CD4-positive, alpha-beta T cell treated with Interleukin-21 for 1 hour (primary cell): Measurements from ENCODE around the gene SHOX.
"Not testable (repeated sequence)": the region's sequence is repeated elsewhere in the genome, so short reads cannot be mapped to it uniquely, and the experiment has no call there.

Experiments
- DNase-seq: peaks from one replicate; pipeline ENCODE4 v3.0.0-alpha.2; 2020

The SHOX gene

DNA sequence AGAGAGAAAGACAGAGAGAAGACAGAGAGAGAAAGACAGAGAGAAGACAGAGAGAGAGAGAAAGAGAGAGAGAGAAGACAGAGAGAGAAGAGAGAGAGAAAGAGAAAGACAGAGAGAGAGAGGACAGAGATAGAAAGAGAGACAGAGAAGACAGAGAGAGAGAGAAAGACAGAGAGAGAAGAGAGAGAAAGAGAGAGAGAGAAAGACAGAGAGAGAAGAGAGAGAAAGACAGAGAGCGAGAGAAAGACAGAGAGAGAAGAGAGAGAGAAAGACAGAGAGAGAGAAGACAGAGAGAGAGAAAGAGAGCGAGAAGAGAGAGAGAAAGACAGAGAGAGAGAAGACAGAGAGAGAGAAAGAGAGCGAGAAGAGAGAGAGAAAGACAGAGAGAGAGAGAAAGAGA, 7.8 kb upstream of the SHOX start:
- DNase-seq = not testable (repeated sequence)

DNA sequence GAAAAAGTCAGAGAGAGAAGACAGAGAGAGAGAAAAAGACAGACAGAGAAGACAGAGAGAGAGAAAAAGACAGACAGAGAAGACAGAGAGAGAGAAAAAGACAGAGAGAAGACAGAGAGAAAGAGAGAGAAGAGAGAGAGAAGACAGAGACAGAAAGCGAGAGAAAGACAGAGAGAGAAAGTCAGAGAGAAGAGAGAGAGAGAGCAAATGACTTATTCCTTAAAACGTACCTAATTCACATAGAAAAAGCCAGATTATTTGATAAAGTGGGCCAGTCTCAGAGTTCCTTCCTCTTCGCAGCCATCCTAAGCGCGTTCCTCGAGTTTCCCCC, 7.4 kb upstream of the SHOX start:
- no peak for DNase-seq

DNA sequence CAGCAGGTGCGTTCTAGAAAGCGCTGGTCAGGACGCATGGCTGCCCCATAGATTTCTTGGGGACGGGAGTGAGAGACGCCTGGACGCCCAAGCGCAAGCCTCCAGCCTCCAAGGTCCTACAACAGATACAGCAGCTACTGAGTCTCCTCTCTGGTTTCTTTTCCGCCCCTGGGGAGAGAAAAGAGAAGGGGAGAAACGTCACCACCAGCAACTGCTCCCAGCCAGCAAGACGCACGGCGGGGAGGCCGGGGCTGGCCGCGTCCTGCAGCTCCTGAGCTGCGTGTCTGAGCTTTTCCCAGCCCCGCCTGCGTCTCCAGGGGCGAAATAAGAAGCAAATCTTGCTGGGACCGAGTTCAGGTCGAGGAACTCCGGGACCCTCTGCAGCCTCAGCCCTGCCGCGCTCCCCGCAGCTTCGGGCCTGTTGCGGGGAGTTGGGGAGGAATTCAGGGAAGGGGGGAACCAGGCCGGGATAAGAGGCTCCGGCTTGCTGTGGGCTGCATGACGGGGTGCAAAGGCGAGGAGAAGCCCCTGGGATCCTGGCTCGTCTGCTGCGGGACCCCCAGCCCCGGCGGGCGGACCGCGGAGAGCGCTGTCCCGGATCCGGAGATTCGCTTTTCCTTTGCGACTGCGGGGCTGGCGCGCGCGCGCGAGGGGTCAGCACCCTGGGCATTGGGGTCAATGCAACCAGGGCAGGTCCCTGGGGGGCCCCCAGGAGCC, 6.8 kb upstream of the SHOX start:
- no peak for DNase-seq

DNA sequence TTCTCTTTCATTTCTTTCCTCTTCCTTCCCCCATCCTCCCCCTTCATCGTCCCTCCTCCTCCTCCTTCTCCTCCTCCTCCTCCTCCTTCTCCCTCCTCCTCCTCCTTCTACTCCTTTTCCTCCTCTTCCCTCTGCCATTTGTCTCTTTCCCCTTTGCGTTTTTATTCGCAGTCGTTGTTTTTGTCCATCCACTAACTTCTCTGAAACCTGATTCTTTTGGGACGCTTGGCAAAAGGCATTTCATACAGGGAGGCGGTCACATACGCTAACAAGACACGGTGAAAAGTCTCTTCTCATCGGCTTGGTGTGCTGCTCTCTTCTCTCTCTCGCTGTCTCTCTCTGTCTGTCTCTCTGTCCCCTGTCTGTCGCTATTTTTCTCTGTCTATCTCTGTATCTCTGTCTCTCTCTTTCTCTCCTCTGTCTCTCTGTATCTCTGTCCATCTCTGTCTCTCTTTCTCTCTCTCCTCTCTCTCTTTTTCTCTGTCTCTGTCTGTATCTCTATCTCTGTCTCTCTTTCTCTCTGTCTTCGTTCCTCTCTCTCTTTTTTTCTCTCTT, 5.4 kb upstream of the SHOX start:
- DNase-seq = no peak

DNA sequence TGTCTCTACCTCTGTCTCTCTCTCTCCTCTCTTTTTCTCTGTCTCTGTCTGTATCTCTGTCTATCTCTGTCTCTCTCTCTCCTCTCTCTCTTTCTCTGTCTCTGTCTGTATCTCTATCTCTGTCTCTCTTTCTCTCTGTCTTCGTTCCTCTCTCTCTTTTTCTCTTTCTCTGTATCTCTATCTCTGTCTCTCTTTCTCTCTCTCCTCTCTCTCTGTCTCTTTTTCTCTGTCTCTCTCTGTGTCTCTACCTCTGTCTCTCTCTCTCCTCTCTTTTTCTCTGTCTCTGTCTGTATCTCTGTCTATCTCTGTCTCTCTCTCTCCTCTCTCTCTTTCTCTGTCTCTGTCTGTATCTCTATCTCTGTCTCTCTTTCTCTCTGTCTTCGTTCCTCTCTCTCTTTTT, 4.5 kb upstream of the SHOX start:
- not testable (repeated sequence) for DNase-seq

DNA sequence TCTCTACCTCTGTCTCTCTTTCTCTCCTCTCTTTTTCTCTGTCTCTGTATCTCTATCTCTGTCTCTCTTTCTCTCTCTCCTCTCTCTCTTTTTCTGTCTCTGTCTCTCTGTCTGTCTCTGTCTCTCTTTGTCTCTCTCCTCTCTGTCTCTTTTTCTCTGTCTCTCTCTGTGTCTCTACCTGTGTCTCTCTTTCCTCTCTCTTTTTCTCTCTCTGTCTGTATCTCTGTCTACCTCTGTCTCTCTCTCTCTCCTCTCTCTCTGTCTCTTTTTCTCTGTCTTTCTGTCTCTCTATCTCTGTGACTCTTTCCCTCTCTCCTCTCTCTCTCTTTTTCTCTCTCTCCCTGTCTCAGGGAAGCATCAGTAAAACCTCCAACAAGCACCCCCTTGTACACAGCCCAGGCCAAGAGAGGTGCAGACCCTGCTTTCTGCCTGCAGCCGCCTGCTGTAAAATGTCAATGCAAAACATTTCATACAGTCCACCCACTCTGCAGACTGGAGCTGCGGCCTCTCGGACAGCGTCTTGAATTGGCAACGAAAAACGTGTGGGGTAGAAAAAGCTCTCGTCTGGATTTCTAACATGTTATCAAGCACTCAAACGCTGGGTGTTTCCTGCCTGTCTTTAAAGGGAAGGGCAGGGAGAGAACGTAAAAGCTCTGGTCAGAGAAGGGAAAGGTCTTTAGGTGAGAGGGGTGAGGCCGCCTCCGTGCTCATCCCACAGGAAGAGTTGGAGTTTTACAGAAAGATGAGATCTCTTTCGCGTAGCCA, 3.7 kb upstream of the SHOX start:
- no peak for DNase-seq

DNA sequence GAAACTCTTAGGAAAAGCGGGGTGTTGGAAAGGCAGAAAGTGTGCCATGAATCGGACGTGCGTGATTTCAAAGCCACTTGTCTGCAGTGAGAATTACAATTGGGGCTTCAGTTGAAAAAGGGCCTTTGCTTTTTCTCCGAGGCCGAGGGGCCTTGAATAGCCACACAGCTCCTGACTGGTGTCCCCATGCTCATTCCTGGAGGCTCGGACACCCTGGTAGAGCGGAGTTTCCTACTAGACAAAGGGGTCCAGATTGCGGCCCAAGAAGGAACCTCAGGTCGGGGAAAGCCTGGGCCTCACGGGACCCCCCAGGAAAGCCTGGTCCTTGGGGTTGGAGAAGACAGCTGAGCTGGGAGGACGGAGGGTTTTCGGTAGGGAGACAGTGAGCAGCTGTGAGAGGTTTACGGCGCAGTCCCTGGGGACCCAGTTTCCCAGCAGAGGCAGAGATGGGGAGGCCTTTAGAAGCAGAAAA, 3.0 kb upstream of the SHOX start:
- DNase-seq = no peak

DNA sequence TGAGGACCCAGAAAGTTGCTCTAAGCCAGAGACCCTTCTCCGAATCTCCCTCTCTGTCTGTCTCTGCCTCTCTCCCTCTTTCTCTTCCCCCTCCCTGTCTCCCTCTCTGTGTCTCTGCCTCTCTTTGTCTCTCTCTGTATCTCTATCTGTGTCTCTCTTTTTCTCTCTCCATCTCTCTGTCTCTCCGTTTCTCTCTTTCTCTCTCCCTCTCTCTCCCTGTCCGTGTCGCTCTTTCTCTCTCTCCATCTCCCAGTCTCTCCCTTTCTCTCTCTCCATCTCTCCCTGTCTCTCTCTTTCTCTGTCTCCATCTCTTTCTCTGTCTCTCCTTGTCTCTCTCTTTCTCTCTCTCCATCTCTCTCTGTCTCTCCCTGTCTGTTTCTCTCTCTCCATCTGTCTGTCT, 2.6 kb upstream of the SHOX start:
- no peak for DNase-seq

DNA sequence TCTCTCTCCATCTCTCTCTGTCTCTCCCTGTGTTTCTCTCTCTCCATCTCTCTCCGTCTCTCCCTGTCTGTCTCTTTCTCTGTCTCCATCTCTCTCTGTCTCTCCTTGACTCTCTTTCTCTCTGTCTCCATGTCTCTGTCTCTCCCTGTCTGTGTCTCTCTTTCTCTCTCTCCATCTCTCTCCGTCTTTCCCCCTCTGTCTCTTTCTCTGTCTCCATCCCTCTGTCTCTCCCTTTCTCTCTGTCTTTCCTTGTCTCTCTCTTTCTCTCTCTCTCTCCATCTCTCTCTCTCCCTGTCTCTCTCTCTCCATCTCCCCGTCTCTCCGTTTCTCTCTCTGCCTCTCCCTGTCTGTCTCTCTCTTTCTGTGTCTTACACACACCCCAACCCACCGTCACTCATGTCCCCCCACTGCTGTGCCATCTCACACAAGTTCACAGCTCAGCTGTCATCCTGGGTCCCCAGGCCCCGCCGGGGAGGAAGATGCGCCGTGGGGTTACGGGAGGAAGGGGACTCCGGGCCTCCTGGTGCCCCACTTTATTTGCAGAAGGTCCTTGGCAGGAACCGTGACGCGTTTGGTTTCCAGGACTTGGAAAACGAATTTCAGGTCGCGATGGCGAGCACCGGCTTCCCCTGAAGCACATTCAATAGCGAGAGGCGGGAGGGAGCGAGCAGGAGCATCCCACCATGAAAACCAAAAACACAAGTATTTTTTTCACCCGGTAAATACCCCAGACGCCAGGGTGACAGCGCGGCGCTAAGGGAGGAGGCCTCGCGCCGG, 1.2 kb upstream of the SHOX start:
- no peak for DNase-seq

DNA sequence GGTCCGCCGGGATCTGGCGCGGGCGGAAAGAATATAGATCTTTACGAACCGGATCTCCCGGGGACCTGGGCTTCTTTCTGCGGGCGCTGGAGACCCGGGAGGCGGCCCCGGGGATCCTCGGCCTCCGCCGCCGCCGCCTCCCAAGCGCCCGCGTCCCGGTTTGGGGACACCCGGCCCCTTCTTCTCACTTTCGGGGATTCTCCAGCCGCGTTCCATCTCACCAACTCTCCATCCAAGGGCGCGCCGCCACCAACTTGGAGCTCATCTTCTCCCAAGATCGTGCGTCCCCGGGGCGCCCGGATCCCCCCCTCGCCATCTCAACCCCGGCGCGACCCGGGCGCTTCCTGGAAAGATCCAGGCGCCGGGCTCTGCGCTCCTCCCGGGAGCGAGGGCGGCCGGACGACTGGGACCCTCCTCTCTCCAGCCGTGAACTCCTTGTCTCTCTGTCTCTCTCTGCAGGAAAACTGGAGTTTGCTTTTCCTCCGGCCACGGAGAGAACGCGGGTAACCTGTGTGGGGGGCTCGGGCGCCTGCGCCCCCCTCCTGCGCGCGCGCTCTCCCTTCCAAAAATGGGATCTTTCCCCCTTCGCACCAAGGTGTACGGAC, 482 bp upstream of the SHOX start:
- DNase-seq = no peak

DNA sequence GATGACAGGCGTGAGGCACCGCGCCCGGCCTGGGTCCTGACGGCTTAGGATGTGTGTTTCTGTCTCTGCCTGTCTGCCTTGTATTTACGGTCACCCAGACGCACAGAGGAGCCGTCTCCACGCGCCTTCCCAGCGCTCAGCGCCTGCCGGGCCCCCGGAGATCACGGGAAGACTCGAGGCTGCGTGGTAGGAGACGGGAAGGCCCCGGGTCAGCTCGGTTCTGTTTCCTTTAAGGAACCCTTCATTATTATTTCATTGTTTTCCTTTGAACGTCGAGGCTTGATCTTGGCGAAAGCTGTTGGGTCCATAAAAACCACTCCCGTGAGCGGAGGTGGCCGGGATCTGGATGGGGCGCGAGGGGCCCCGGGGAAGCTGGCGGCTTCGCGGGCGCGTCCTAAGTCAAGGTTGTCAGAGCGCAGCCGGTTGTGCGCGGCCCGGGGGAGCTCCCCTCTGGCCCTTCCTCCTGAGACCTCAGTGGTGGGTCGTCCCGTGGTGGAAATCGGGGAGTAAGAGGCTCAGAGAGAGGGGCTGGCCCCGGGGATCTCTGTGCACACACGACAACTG, 1.3 kb downstream of the SHOX start:
- no peak for DNase-seq

DNA sequence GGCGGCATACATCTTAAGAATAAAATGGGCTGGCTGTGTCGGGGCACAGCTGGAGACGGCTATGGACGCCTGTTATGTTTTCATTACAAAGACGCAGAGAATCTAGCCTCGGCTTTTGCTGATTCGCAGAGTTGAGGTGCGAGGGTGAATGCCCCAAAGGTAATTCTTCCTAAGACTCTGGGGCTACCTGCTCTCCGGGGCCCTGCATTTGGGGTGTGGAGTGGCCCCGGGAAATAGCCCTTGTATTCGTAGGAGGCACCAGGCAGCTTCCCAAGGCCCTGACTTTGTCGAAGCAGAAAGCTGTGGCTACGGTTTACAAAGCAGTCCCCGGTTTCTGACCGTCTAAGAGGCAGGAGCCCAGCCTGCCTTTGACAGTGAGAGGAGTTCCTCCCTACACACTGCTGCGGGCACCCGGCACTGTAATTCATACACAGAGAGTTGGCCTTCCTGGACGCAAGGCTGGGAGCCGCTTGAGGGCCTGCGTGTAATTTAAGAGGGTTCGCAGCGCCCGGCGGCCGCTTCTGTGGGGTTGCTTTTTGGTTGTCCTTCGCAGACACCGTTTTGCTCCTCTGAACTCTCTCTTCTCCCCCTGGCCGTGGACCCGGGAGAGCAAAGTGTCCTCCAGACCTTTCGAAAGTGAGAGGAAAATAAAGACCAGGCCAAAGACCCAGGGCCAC, 1.9 kb downstream of the SHOX start:
- DNase-seq = no peak

DNA sequence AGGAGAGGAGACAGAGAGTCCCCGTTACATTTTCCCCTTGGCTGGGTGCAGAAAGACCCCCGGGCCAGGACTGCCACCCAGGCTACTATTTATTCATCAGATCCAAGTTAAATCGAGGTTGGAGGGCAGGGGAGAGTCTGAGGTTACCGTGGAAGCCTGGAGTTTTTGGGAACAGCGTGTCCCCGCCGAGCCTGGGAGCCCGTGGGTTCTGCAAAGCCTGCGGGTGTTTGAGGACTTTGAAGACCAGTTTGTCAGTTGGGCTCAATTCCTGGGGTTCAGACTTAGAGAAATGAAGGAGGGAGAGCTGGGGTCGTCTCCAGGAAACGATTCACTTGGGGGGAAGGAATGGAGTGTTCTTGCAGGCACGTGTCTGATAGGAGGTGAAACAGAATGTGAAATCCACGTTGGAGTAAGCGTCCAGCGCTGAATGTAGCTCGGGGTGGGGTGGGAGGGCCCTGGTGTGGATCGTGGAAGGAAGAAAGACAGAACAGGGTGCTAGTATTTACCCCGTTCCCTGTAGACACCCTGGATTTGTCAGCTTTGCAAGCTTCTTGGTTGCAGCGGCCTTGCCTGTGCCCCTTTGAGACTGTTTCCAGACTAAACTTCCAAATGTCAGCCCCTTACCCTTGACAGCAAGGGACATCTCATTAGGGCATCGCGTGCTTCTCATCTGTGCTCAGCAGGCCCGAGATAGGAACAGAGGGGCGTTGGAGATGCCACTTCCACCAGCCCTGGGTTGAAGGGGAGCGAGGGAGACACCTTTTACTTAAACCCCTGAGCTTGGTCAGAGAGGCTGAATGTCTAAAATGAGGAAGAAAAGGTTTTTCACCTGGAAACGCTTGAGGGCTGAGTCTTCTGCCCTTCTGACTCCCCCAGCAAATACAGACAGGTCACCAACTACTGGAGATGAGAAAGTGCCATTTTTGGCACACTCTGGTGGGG, 2.7 kb downstream of the SHOX start:
- no peak for DNase-seq

DNA sequence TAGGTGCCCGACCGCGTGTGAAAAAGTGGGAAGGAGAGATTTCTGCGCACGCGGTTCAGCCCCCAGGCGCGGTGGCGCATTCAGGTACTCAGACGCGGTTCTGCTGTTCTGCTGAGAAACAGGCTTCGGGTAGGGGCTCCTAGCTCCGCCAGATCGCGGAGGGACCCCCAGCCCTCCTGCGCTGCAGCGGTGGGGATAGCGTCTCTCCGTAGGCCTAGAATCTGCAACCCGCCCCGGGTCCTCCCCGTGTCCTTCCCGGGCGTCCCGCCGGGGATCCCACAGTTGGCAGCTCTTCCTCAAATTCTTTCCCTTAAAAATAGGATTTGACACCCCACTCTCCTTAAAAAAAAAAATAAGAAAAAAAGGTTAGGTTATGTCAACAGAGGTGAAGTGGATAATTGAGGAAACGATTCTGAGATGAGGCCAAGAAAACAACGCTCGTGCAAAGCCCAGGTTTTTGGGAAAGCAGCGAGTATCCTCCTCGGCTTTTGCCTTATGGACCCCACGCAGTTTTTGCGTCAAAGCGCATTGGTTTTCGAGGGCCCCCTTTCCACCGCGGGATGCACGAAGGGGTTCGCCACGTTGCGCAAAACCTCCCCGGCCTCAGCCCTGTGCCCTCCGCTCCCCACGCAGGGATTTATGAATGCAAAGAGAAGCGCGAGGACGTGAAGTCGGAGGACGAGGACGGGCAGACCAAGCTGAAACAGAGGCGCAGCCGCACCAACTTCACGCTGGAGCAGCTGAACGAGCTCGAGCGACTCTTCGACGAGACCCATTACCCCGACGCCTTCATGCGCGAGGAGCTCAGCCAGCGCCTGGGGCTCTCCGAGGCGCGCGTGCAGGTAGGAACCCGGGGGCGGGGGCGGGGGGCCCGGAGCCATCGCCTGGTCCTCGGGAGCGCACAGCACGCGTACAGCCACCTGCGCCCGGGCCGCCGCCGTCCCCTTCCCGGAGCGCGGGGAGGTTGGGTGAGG, 3.7 kb downstream of the SHOX start:
- DNase-seq = no peak

DNA sequence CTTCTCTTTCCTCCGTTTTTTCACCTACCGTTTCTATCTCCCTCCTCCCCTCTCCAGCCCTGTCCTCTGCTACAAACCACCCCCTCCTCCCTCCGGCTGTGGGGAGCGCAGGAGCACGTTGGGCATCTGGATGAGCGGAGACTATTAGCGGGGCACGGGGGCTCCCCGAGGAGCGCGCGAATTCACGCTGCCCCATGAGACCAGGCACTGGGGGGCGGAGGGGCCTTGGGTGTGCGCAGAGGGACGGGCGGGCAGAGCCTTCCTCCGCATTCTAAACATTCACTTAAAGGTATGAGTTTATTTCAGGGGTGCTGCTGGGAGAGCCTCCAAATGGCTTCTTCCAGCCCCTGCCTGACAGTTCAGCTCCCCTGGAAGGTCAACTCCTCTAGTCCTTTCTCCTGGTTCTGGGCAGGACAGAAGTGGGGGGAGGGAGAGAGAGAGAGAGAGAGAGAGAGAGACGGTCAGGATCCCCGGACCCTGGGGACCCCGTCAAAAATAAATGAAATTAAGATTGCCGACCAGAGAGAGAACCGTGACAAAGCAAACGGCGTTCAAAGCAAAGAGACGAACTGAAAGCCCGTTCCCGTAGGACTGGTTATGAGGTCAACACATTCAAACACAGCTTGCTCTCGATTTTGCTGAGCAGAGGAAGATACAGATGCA, 5.0 kb downstream of the SHOX start:
- no peak for DNase-seq

DNA sequence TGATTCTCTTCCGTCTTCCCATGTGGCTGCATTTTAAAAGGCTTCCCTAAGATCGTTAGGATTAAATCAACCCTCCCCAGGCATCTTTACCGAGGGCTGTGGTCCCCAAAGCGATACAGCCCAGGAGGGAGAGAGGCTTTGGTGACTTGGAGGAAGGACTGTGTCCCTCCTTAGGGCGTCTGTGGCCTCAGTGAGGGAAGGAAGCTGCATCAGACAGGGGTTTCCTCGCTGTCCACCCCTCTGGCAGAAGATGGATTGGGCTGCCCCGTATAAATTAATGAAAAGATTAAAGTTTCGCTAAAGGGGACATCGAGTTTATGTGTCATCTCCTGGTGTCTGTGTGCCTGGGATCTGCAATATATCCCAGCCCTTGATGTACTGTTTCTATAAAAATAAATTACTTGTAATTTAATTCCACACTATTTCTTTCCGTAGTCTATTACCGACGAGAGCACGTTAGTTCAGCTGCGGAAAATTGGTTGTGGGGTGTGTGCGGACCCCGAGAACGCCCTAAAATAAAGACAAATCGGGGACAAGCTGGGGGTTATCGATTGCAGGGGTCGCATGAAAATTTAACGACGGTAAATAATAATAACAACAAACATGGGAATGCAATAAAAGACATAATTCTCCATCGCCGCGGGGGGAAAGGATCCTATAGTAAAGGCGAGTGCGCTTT, 6.5 kb downstream of the SHOX start:
- no peak for DNase-seq

DNA sequence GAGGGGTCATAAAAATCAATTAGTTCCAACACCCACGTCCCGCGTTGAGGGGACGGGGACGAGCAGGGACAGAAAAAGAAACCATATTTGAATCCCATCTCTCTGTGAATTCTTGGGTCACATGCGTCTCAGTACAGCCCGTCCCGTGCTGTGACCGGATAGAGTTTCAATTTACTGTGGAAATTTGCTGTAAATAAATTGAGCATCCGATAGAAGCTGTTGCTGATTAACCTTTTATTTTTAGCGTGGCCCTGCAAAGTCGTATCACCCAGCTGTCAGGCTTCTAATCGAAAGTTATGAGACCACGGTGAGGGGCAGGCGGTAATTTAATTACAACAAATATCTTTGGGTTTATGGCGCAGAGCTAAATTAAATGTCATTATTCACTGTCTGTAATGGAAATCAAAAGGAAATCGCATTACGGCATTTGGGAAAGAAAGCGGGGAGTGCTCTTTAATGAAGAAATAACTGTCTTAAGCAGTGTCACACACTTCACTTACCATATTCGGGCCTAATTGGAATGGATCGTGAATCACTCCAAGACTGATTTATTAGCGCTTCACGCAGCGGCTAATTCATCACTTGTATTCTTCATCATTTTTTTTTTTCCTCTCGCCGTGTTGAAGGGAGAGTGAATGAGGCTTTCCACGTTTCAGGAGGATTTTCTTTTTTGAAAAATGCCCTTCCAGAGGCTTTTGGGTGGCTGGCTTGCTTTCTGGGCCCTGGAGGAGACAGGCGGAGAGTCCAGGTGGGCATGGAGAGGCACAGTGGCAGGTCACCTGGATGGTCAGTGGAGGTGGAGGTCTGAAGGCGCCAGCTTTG, 7.3 kb downstream of the SHOX start:
- DNase-seq = no peak
